Mammary epithelial cell (primary cell): ENCODE data around the gene PHRF1.

Source experiments
- EZH2 ChIP-seq: IDR thresholded peaks from 2 replicates; pipeline ENCODE4 v1.6.1; 2012; ENCODE audit warnings: low read length, inconsistent platforms, borderline replicate concordance
- TF ChIP-seq, protein P1 (sequence below), 2 donors: IDR thresholded peaks in 1 of 2; conservative IDR thresholded peaks in 1 of 2; 2 replicates each; pipeline ENCODE4 v1.5.1; 2011 to 2012; ENCODE audit warnings: inconsistent platforms in 2 of 2, low read length in 2 of 2, mild to moderate bottlenecking in 2 of 2, control low read depth in 1 of 2, low read depth in 1 of 2; ENCODE audit not compliant: insufficient read depth in 1 of 2; ENCODE audit errors: extremely low read depth in 1 of 2

- TF ChIP-seq, protein P1, sequence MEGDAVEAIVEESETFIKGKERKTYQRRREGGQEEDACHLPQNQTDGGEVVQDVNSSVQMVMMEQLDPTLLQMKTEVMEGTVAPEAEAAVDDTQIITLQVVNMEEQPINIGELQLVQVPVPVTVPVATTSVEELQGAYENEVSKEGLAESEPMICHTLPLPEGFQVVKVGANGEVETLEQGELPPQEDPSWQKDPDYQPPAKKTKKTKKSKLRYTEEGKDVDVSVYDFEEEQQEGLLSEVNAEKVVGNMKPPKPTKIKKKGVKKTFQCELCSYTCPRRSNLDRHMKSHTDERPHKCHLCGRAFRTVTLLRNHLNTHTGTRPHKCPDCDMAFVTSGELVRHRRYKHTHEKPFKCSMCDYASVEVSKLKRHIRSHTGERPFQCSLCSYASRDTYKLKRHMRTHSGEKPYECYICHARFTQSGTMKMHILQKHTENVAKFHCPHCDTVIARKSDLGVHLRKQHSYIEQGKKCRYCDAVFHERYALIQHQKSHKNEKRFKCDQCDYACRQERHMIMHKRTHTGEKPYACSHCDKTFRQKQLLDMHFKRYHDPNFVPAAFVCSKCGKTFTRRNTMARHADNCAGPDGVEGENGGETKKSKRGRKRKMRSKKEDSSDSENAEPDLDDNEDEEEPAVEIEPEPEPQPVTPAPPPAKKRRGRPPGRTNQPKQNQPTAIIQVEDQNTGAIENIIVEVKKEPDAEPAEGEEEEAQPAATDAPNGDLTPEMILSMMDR (conservative IDR thresholded peaks at IDR 0.05 in 1 of 2, IDR thresholded peaks at IDR 0.05 in 1 of 2; ENCODE audit: extremely low read depth in 1 of 2, insufficient read depth in 1 of 2, low read depth in 1 of 2, low read length in 2 of 2): no peak
- no peak for TF ChIP-seq EZH2
These were observed 84.0 kb downstream of the PHRF1 start for GRCh38 chr11:660281-660680.
